ENCODE data around the gene RFTN1.

- TF ChIP-seq POLR2AphosphoS5 (IDR thresholded peaks at IDR 0.05; ENCODE audit: borderline replicate concordance, low read depth, low read length) (no peak), EZH2 (IDR thresholded peaks at IDR 0.05) (no peak)
Measured at GRCh38 chr3:16472593-16472992, 40.9 kb downstream of the RFTN1 start.
